Measurements from ENCODE around the gene HOXB1. TPM values are rescaled to one million over a fixed set of nuclear protein-coding genes. Genes with fewer than 3 reads are reported as not detected.

The HOXB1 gene
- total RNA-seq, 1 donor from 2014 or later = not detected

DNA sequence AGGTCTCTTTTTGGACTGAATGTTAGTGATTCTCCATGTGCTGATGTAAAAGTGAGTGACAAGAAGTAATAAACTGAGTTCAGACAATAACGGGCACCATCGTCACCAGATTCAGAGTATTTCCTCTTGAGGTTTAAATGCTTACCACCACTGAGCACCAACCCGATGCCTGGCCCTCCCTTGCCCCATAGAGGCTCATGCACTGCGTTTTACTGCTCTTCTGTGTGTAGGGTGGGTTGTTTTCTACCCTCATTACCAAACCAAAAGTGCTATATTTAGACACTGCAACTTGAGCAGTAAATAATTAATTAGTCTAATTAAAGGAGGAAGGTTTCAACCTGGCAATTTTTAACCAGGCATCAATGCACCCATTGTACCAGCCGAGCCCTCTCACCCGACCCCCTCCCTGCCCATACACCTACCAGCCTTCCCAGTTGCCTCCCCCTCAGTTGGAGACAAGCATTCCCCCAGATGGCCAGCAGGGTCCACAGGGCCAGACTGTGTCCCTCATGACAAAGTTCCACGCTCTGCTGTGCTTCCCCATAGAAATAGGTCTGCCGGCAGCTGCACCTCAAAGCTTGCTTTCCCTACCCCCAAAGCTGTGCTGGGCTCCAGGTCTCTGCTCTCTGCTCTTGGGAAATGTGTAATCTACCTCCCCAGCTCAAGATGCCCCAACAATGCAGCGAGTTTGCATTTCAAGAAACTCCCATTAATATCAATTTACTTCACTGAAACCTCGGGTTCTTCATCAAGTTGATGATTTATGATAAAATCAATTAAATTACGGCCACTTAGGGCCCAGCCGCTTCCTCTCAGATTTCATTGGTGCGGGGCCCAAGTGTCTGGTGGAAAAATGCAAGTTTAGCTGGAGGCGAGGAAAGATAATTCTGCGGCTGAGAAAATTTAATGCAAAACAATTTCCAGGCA, 31.3 kb upstream of the HOXB1 start:
- FAIRE-seq = no peak
- TF ChIP-seq CTCF (IDR thresholded peaks at IDR 0.05; ENCODE audit: insufficient read depth, low read length, severe bottlenecking) = no peak
- no peak for DNase-seq (ENCODE audit: low read depth)
- H3K36me3 ChIP-seq (ENCODE audit: control insufficient read depth, insufficient read depth, low read length) = no peaks in the 10 kb centered on the region
- no peak overlapping the region for H3K4me3 ChIP-seq (ENCODE audit: low read depth, low read length)
- peaks cover 83% of the 10 kb centered on the region for H3K27me3 ChIP-seq (ENCODE audit: control insufficient read depth, insufficient read depth, low read length)

GRCh38 chr17:48559840-48560817, 29.3 kb upstream of the HOXB1 start:
- no peak for FAIRE-seq
- H3K27me3 ChIP-seq (ENCODE audit: control insufficient read depth, insufficient read depth, low read length) = peaks cover 82% of the 10 kb centered on the region
- no peak for DNase-seq (ENCODE audit: low read depth)
- H3K4me3 ChIP-seq (ENCODE audit: low read depth, low read length) = no peak overlapping the region
- no peaks in the 10 kb centered on the region for H3K36me3 ChIP-seq (ENCODE audit: control insufficient read depth, insufficient read depth, low read length)
- TF ChIP-seq CTCF (IDR thresholded peaks at IDR 0.05; ENCODE audit: insufficient read depth, low read length, severe bottlenecking) = no peak

DNA sequence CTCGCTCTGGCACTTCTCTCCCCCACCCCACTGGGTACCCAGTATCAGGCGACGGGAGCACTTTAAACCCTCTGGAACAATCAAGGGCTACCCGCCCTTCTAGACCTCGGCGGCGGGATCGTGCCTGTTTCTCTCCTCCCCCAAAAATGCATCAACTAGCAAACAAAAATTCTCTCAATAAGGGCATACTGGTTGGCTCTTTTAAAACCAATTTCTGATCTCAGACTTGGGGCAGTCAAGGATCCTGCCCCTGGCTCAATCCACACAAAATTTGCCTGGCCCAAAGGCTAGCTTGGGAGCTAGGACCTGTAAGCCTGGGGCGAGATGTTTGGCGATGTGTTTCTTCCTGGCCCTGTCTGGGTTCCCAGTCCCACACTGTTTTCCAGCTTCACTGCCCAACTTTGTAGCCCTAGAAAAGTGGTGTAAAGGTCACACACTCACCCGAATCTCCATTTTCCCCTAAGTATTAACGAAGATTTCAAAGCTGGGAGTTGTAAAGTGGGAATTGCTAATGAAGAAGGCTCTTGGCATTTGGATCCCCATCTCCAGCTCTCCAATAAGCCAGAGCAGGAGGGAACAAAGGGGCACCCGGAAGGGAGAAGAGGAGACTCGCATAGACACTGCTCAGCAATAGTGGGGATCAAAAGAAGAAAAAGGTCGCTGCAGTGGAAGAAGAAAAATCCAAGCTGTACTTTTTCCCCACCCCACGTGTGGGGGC, 28.5 kb upstream of the HOXB1 start:
- no peak overlapping the region for H3K4me3 ChIP-seq (ENCODE audit: low read depth, low read length)
- FAIRE-seq (no peak), DNase-seq (ENCODE audit: low read depth) (no peak)
- no peak for TF ChIP-seq CTCF (IDR thresholded peaks at IDR 0.05; ENCODE audit: insufficient read depth, low read length, severe bottlenecking)
- H3K27me3 ChIP-seq (ENCODE audit: control insufficient read depth, insufficient read depth, low read length) = peaks cover 82% of the 10 kb centered on the region
- no peaks in the 10 kb centered on the region for H3K36me3 ChIP-seq (ENCODE audit: control insufficient read depth, insufficient read depth, low read length)

DNA sequence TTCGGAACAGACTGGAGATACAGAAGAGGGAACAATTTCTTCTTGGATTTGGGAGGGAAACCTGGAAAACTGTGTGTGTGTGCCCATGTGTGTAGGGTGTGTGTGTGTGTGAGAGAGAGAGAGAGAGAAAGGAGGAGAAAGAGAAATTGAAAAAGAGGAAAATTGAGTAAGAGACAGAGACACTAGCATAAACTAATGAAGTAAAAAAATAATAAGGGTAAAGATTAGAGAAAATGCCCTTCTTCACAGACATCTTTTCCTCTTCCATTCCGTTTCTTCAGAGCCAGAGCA, 28.0 kb upstream of the HOXB1 start:
- no peak overlapping the region for H3K4me3 ChIP-seq (ENCODE audit: low read depth, low read length)

More for the DNA sequence above, 28.0 kb upstream of the HOXB1 start:
- H3K36me3 ChIP-seq (ENCODE audit: control insufficient read depth, insufficient read depth, low read length) = no peaks in the 10 kb centered on the region
- DNase-seq (ENCODE audit: low read depth) = no peak
- FAIRE-seq = no peak
- H3K27me3 ChIP-seq (ENCODE audit: control insufficient read depth, insufficient read depth, low read length) = peaks cover 84% of the 10 kb centered on the region
- no peak for TF ChIP-seq CTCF (IDR thresholded peaks at IDR 0.05; ENCODE audit: insufficient read depth, low read length, severe bottlenecking)
